GM21529 (cell line): Measurements from ENCODE around the gene LAMC2.
"Not testable (repeated sequence)": the region's sequence is repeated elsewhere in the genome, so short reads cannot be mapped to it uniquely, and the experiment has no call there.

Experiments
- ATAC-seq: cut with Tn5 transposase; IDR thresholded peaks from one replicate; pipeline ENCODE4 v1.9.1; 2021; ENCODE audit not compliant: unreplicated experiment

LAMC2 gene

DNA sequence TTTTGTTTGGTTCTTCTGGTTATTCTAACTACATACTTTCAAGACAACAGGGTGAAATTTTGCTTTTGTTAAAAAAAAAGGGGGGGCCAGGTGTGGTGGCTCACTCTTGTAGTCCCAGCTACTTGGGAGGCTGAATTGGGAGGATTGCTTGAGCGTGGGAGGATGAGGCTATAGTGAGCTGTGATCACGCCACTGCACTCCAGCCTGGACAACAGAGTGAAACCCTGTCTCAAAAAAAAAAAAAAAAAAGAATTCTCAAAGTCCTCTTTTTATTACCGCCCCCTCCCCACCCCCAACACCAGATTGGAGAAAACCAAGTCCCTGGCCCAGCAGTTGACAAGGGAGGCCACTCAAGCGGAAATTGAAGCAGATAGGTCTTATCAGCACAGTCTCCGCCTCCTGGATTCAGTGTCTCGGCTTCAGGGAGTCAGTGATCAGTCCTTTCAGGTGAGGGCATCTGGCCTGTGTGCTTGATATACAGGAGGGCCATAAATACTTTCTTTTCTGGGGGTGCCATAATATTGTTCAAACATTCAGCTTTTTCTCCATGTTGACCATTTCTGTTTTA, 50.2 kb downstream of the LAMC2 start:
- ATAC-seq, result no peak

DNA sequence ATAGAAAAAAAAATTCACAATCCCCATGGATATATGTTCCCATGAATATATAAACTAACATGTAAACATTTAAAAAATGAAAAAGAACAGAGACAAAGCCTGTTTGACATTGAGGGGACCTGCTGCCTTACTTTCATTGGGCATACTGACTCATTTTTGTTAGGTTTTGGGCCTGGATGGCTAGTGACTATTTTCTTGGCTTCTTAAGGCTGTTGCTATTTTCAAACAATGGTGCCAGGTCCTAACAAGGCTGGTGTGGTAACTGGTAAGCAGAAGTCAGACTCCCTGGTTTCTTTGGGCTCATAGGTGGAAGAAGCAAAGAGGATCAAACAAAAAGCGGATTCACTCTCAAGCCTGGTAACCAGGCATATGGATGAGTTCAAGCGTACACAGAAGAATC, 51.0 kb downstream of the LAMC2 start:
- ATAC-seq, result no peak

DNA sequence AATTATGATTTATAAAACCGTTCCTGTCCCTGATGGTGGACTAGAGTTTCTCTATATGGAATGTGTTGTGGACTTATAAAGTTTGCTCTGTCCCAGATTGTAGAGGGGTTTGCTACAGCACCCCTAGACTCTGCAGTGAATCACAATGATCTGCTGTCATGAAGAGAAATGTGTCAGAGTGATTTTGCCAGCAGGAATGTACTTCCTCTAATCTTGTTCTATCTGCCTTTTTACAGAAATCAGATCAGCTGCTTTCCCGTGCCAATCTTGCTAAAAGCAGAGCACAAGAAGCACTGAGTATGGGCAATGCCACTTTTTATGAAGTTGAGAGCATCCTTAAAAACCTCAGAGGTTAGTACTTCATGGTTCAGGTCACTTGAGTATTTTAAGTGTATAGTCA, 52.0 kb downstream of the LAMC2 start:
- no peak for ATAC-seq

DNA sequence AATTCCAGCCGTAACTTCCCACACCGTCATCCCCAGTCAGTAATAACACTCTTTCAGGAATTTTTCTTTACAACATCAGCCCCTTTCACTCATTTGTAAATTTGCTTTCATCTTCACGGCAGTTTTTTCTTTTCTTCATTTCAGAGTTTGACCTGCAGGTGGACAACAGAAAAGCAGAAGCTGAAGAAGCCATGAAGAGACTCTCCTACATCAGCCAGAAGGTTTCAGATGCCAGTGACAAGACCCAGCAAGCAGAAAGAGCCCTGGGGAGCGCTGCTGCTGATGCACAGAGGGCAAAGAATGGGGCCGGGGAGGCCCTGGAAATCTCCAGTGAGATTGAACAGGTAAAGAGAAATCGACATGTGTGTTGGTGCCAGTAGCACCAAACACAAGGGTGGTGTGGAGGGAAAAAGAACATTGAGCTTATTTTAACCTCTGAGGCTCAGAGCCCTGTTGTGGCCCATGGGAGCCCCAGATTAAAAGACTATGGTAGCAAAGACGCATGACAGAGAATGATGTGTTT, 53.2 kb downstream of the LAMC2 start:
- ATAC-seq, result no peak

DNA sequence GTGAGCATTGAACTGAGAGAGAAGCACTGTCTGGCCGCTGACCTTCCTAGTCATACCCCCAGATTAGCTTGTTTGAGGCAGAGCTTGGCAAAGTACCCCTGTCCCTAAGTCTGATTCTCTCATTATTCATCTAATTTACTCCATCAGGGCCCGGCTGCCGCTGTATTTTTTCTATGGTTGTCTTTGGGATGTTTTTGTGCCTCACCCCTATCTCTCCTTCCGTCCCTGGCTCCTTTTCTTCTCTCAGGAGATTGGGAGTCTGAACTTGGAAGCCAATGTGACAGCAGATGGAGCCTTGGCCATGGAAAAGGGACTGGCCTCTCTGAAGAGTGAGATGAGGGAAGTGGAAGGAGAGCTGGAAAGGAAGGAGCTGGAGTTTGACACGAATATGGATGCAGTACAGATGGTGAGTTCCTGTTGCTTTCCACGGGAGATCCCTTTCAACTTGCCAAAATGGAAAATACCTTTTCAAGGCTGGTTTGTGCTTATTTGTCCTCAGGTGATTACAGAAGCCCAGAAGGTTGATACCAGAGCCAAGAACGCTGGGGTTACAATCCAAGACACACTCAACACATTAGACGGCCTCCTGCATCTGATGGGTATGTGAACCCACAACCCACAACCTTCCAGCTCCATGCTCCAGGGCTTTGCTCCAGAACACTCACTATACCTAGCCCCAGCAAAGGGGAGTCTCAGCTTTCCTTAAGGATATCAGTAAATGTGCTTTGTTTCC, 53.9 kb downstream of the LAMC2 start:
- no peak for ATAC-seq

DNA sequence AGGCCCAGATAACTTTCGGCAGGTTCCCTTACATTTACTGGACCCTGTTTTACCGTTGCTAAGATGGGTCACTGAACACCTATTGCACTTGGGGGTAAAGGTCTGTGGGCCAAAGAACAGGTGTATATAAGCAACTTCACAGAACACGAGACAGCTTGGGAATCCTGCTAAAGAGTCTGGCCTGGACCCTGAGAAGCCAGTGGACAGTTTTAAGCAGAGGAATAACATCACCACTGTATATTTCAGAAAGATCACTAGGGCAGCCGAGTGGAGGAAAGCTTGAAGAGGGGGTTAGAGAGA, 54.4 kb downstream of the LAMC2 start:
- no peak for ATAC-seq

DNA sequence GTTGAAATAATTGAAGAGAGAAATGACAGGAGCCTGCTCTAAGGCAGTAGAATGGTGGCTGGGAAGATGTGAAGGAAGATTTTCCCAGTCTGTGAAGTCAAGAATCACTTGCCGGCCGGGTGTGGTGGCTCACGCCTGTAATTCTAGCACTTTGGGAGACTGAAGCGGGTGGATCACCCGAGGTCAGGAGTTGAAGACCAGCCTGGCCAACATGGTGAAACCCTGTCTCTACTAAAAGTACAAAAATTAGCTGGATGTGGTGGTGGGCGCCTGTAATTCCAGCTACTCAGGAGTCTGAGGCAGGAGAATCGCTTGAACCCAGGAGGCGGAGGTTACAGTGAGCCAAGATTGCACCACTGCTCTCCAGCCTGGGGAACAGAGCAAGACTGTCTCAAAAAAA, 54.8 kb downstream of the LAMC2 start:
- not testable (repeated sequence) for ATAC-seq

DNA sequence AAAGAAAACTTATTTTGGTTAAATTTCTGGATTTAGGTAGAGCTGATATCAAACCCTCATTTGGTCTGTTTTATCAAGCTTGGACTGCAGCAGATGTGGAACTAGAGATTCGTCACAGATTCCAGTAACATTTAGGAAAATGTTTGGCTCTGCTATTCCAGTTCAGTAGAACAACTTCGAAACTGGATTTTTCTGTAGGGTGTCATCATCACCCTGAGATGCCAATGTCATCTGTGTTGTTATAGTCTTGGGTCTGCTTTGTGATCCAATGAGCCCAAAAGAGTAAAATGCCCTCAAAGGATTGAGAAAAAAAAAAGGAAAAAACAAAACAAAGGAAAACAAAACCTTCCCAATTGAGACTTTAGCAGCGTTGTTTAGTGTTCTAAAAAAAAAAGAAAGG, 55.4 kb downstream of the LAMC2 start:
- no peak for ATAC-seq

DNA sequence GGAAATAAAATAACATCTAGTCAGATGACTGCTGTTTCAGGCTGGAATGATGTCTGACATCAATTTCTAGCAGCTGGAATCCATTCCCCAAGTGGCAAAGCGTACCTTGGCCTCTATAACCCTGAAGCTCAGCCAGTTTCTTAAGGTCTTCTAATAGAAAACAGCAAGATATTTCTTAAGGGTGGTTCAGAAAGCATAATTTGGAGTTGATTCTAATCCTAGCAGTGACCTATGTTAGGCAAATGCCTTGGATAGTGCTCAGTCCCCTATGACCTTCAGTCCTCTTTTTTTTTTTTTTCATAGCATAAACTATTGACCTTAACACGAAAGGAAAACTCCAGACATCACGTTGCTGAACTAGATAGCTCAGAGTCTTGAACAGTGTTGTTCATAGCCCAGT, 56.5 kb downstream of the LAMC2 start:
- ATAC-seq, result no peak

DNA sequence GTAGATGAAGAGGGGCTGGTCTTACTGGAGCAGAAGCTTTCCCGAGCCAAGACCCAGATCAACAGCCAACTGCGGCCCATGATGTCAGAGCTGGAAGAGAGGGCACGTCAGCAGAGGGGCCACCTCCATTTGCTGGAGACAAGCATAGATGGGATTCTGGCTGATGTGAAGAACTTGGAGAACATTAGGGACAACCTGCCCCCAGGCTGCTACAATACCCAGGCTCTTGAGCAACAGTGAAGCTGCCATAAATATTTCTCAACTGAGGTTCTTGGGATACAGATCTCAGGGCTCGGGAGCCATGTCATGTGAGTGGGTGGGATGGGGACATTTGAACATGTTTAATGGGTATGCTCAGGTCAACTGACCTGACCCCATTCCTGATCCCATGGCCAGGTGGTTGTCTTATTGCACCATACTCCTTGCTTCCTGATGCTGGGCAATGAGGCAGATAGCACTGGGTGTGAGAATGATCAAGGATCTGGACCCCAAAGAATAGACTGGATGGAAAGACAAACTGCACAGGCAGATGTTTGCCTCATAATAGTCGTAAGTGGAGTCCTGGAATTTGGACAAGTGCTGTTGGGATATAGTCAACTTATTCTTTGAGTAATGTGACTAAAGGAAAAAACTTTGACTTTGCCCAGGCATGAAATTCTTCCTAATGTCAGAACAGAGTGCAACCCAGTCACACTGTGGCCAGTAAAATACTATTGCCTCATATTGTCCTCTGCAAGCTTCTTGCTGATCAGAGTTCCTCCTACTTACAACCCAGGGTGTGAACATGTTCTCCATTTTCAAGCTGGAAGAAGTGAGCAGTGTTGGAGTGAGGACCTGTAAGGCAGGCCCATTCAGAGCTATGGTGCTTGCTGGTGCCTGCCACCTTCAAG, 57.3 kb downstream of the LAMC2 start:
- ATAC-seq, result no peak

DNA sequence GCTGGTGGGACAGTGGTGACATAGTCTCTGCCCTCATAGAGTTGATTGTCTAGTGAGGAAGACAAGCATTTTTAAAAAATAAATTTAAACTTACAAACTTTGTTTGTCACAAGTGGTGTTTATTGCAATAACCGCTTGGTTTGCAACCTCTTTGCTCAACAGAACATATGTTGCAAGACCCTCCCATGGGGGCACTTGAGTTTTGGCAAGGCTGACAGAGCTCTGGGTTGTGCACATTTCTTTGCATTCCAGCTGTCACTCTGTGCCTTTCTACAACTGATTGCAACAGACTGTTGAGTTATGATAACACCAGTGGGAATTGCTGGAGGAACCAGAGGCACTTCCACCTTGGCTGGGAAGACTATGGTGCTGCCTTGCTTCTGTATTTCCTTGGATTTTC, 58.4 kb downstream of the LAMC2 start:
- ATAC-seq, result no peak

DNA sequence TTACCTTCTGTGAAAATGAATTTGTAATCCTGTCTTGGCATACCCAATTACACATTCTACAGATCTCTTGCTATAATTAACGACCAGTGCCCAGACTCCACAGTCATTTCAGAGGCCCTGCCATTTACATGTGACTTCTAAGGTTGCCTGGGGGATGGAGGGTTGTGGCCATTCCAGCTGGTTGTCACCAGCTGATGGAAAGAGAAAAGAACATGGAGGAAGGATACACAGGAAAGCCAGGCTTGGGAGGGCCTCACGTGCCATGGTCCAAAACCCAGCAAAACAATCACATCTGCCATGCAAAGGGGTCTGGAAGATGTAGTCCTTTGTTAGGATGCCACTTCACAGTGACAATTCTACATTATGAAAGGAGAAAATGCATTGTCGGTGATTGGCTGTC, 59.3 kb downstream of the LAMC2 start:
- no peak for ATAC-seq

DNA sequence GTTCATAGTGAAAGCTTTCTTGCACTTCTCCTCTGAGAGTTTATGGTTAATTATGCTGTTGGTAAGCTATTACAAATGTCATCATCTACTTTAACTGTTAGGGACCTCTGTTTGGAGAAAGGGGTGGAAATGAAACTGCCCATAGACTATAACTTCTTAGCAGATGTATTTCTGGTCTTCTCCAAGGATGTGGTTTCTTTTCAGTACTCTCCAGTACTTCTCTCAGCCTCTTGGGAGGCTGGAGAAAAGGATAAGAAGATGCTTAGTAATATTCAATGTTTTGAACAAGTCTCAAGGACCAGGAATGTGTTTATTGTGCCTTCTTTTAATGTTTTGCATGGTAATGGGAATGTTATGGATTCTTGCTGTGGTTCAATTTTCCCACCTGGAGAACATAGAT, 60.4 kb downstream of the LAMC2 start:
- ATAC-seq, result no peak

DNA sequence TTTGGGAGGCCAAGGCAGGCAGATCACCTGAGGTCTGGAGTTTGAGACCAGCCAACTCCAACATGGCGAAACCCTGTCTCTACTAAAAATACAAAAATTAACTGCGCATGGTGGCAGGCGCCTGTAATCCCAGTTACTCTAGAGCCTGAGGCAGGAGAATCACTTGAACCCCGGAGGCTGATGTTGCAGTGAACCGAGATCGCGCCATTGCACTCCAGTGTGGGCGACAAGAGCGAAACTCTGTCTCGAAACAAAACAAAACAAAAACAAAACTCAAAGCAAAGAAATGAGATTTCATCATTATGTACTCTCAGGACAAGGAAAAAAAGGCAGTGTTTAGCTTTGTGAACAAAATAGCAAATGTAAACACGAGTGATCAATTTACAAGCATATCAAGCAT, 61.0 kb downstream of the LAMC2 start:
- no peak for ATAC-seq

DNA sequence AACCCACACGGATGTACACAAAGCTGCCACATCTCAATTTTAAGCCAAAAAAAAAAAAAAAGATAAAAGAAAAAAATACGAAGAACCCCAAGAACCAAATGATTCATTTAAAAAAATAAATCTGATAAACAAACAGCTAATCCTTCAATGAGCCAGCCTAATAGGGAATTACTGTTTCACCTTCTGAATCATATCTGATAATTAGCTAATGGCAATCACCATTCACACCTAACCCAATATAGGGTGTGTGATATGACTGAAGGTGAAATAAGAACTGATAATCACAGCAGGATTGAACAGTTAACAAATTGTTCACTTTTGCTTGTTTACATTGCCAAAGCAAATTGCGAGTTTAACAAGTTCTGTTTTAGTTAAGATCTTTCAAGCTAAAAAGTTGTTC, 61.4 kb downstream of the LAMC2 start:
- no peak for ATAC-seq

DNA sequence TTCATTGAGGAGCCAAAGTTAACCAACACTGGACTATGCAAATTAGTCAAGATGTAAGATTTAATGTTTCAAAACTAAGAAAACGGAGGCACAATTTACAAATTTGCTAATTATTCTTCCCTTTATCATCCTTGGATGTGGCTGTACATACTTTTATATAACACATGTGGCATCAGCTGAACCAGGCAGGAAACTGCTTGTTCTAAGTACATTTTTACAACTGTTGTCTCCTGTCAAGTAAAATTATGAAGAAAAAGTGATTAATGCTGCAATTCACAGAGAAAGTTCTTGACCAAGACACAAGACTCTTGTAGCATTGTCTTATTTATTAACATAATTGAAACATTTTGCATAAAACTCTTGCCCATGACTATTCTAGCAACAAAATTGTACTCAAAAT, 61.9 kb downstream of the LAMC2 start:
- ATAC-seq, result no peak

DNA sequence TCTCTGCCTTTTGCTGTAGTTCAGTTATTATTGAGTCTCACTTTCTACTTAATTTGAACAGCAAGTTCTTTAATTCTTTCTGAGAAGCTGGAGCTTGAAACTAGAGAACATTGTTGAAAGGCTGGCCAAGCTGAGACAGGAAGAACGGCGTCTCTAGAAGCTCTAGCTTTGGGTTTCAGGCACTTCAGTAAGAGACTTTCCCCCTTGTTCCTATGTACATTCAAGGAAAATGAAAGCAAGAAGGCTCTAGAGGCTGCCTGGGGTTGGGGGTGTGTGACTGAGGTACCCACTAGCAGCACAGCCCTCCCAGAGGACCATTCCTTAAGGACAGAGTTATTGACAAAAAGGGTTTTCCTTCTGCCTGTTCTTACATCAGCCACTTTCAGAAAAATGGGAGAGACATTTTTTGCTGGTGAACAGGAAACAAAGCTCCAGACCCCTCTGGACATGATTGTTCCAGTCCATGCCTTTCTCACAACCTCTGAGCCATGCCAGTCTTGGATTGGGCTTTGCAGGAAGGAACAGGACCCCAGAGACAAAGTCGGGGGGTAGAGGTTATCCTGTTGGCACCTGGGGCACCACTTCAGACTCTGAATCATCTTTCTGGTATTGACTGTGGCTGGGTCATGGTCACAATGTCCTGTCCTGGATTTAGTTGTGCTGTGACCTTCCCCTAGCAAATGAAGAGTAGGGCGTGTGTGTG, 63.1 kb downstream of the LAMC2 start:
- no peak for ATAC-seq

DNA sequence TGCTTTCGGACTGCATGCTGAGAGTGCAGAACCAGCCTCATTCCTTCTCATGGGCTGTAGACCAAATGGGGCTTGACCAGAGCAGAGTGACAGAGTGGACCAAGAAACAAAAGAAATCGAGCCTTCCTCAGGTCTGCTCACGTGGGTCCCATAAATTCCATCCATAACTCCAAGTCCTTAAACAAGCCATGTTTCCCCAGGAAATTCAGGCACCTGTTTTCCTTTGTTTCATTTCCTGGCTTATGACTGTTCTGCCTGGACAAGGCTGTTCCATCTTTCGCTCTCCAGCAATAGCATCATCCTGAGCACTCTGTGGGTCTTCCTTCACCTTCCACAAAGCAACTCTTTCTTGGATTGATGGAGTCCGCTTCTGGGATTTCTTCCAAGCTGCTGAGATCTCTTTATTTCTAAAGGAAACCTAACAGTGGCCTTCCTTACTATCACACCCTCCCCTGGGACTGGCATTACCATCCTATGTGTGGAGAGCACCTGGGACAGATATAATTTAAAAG, 63.9 kb downstream of the LAMC2 start:
- ATAC-seq, result no peak

DNA sequence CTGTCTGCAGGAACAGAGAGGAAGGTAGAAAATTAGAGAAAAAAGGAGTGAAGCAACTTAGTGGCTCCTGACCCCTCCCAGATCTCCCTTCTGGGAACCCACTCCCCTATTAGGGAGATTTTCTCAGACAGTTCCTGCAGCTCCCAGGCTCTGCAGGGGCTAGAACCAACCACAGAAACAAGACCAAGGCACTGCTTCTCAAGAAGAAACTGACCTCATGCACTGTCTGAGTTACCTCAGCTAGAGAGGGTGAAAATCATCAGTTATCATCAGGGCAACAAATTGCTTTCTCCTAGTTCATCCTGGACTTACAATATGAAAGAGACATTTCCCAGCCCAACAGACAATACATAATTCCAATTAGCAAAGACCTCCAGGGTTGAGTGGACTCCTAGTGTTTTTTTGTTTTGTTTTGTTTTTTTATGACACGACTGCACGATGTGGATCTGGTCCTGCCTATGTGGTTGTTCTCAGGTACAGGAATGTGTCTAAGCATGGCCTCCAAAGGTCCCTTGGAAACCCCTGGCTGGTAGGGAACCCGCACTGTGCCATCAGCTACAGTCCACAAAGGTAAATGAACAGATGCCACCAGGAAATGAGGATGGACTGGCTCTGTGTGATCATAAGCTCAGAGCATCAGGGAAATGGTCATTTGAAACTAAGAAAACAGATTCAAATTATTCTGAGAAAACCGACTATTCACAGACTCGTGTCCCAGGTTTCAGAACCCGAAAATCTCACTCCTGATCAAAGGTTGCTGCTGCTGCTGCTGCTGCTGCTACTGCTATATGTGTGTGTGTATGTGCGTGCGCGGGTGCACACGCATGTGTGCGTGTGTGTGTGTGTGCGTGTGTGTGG, 65.3 kb downstream of the LAMC2 start:
- no peak for ATAC-seq

DNA sequence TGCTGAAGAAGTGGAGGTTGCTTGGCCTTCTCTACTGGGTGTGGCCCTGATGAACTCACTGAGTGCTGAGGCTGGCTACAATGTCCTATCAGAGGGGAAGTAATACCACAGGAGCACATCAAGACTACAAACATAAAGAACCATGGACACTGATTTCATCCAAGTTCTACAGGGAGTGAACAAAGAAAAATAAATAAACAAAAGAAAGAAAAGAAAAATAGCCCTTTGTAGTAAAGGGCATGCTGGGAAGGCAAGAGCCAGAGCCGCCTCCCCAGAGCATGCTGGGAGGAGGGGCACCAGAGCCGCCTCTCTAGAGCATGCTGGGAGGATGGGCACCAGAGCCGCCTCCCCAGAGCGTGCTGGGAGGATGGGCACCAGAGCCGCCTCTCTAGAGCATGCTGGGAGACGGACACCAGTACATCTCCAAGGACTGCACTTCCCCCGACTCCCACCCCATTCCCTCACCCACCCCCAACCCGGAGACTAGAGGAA, 65.9 kb downstream of the LAMC2 start:
- no peak for ATAC-seq
